OCI-LY7 (cell line): ENCODE measurements around the gene RTEL1. TPM values are rescaled to one million over a fixed set of nuclear protein-coding genes. Genes with fewer than 3 reads are reported as not detected.

ENCODE experiments used
- BruUV-seq: library from RNA; stranded (reverse); fragments of 400-500 nt; replicated peaks from 2 replicates; lab custom pipeline; 2021; lab: Mats Ljungman, UMichigan
- CTCF ChIA-PET: fragments of 300-600 bp; sonication (Branson Sonifier 250); formaldehyde crosslinking; loops from one replicate; lab custom pipeline; 2022; ENCODE audit warnings: antibody characterized with exemption; ENCODE audit not compliant: unreplicated experiment; lab: Charles Lee
- POLR2A ChIA-PET: fragments of 300-600 bp; sonication (Branson Sonifier 250); formaldehyde crosslinking; loops from one replicate; lab custom pipeline; 2022; ENCODE audit warnings: antibody characterized with exemption; lab: Charles Lee
- DNase-seq: peaks from one replicate; pipeline ENCODE4 v3.0.0-alpha.2; 2015; ENCODE audit warnings: low spot score
- H2AFZ ChIP-seq: fragments of 200-600 bp; sonication (generic), shearing (Covaris generic); 2 replicates; pipeline ENCODE4 v1.6.1; 2014; ENCODE audit warnings: mild to moderate bottlenecking, antibody characterized with exemption, low read length, moderate library complexity
- H3K27ac ChIP-seq: fragments of 200-600 bp; sonication (generic); 2 replicates; pipeline ENCODE4 v1.5.1; 2014; ENCODE audit warnings: mixed run types, low read depth, mild to moderate bottlenecking, moderate library complexity, low read length, inconsistent platforms; ENCODE audit not compliant: poor library complexity, severe bottlenecking
- H3K36me3 ChIP-seq: fragments of 200-600 bp; sonication (generic); 2 replicates; pipeline ENCODE4 v1.6.1; 2014; ENCODE audit warnings: mild to moderate bottlenecking, antibody characterized with exemption, low read length, moderate library complexity, mixed read lengths; ENCODE audit not compliant: insufficient read depth
- H3K4me1 ChIP-seq: fragments of 200-600 bp; sonication (generic); 2 replicates; pipeline ENCODE4 v1.5.1; 2014; ENCODE audit warnings: mild to moderate bottlenecking, low read length; ENCODE audit not compliant: insufficient read depth, poor library complexity, severe bottlenecking
- H3K4me2 ChIP-seq: fragments of 200-600 bp; sonication (generic); 2 replicates; pipeline ENCODE4 v1.6.1; 2014; ENCODE audit warnings: mild to moderate bottlenecking, low read length
- H3K4me3 ChIP-seq: fragments of 200-600 bp; sonication (generic); 2 replicates; pipeline ENCODE4 v1.5.1; 2014; ENCODE audit warnings: mild to moderate bottlenecking, low read depth, low read length; ENCODE audit not compliant: poor library complexity, severe bottlenecking
- H3K79me2 ChIP-seq: fragments of 200-600 bp; sonication (generic); 2 replicates; pipeline ENCODE4 v1.6.1; 2016; ENCODE audit warnings: low read depth, mild to moderate bottlenecking, low read length, moderate library complexity, mixed read lengths; ENCODE audit not compliant: insufficient read depth
- H3K9me2 ChIP-seq: fragments of 200-600 bp; sonication (generic); 2 replicates; pipeline ENCODE4 v1.6.1; 2016; ENCODE audit warnings: mild to moderate bottlenecking, low read length, mixed read lengths; ENCODE audit not compliant: insufficient read depth
- H3K9me3 ChIP-seq: fragments of 200-600 bp; sonication (generic); 2 replicates; pipeline ENCODE4 v1.6.1; 2014; ENCODE audit warnings: mild to moderate bottlenecking, mixed run types, low read length, mixed read lengths
- H4K20me1 ChIP-seq: fragments of 200-600 bp; sonication (generic); 2 replicates; pipeline ENCODE4 v1.6.1; 2014; ENCODE audit warnings: mild to moderate bottlenecking, antibody characterized with exemption, low read length, moderate library complexity, mixed read lengths; ENCODE audit not compliant: insufficient read depth
- CTCF ChIP-seq: fragments of 200-600 bp; sonication (generic); conservative IDR thresholded peaks from 2 replicates; pipeline ENCODE4 v1.5.1; 2014; ENCODE audit warnings: mild to moderate bottlenecking, antibody characterized with exemption, low read length, moderate library complexity, mixed read lengths
- EZH2phosphoT487 ChIP-seq: fragments of 200-600 bp; sonication (generic); IDR thresholded peaks from 2 replicates; pipeline ENCODE4 v1.6.1; 2018; ENCODE audit warnings: low read depth, borderline replicate concordance, mild to moderate bottlenecking, mixed run types, antibody characterized with exemption, low read length, moderate library complexity, mixed read lengths
- intact Hi-C: fragments of 100-400 bp; cut with micrococcal nuclease; formaldehyde crosslinking; loops from one replicate; pipeline ENCODE4 v1.10.0; 2022; ENCODE audit not compliant: unreplicated experiment
- total RNA-seq, 2 experiments: library from RNA; depleted of rRNA in 1 of 2; stranded (reverse); fragments of >200 nt in 1 of 2; shearing (Covaris generic) in 1 of 2; gene quantifications; 2 replicates each; pipeline ENCODE4 v1.2.3, GENCODE V29; 2014 to 2022

The RTEL1 gene
- total RNA-seq, 2 experiments from 2014 or later: 22.5 to 47.2 TPM

GRCh38 chr20:63680427-63680826 lies 22.3 kb downstream of the RTEL1 start:
- Histone ChIP-seq H2AFZ (no peak overlapping the region), H4K20me1 (no peaks in the 10 kb centered on the region), H3K27ac (no peak overlapping the region), H3K4me1 (no peaks in the 10 kb centered on the region), H3K4me2 (no peak overlapping the region), H3K79me2 (no peaks in the 10 kb centered on the region), H3K9me3 (no peaks in the 10 kb centered on the region), H3K36me3 (peaks cover 34% of the 10 kb centered on the region), H3K9me2 (no peaks in the 10 kb centered on the region), H3K4me3 (no peak overlapping the region)
- BruUV-seq: no TSS peak
- POLR2A ChIA-PET: no interaction called here
- no peak for DNase-seq
- TF ChIP-seq CTCF (no peak), EZH2phosphoT487 (no peak)
- intact Hi-C loops: no loop called here
- CTCF ChIA-PET: no interaction called here

- Histone ChIP-seq H3K9me3 (no peaks in the 10 kb centered on the region), H3K27ac (no peak overlapping the region), H4K20me1 (no peaks in the 10 kb centered on the region), H3K79me2 (no peaks in the 10 kb centered on the region), H3K4me1 (no peaks in the 10 kb centered on the region), H3K9me2 (no peaks in the 10 kb centered on the region), H3K36me3 (peaks cover 29% of the 10 kb centered on the region), H3K4me3 (no peak overlapping the region), H3K4me2 (no peak overlapping the region), H2AFZ (no peak overlapping the region)
- TF ChIP-seq CTCF: no peak
- TF ChIP-seq EZH2phosphoT487: no peak
- DNase-seq: no peak
- ChIA-PET POLR2A (no interaction called here), CTCF (no interaction called here)
- intact Hi-C loops: no loop called here
- no TSS peak for BruUV-seq
Observed at GRCh38 chr20:63680857-63681608, 22.9 kb downstream of the RTEL1 start.

GRCh38 chr20:63681609-63682142 lies 23.6 kb downstream of the RTEL1 start:
- Histone ChIP-seq H3K9me3 (no peaks in the 10 kb centered on the region), H3K4me1 (no peaks in the 10 kb centered on the region), H3K4me3 (no peak overlapping the region), H3K79me2 (no peaks in the 10 kb centered on the region), H3K4me2 (no peak overlapping the region), H3K27ac (no peak overlapping the region), H3K36me3 (peaks cover 24% of the 10 kb centered on the region; the same call in 1 of the 2 replicates), H3K9me2 (no peaks in the 10 kb centered on the region), H2AFZ (no peak overlapping the region), H4K20me1 (no peaks in the 10 kb centered on the region)
- DNase-seq: no peak
- CTCF ChIA-PET: no interaction called here
- no peak for TF ChIP-seq EZH2phosphoT487
- no peak for TF ChIP-seq CTCF
- no TSS peak for BruUV-seq
- POLR2A ChIA-PET: no interaction called here
- intact Hi-C loops: no loop called here
